Tibial nerve (tissue), 4 donors: ENCODE data around the gene CLDN10.

Source experiments
- CTCF ChIP-seq, 5 experiments: fragments of 200-600 bp in 3 of 5; fragments of 450-650 bp in 2 of 5; sonication (generic) in 3 of 5; IDR thresholded peaks; one replicate each; pipeline ENCODE4 v1.5.1; 2016 to 2019; ENCODE audit warnings: antibody characterized with exemption in 5 of 5, mild to moderate bottlenecking in 3 of 5, moderate library complexity in 2 of 5
- EP300 ChIP-seq, 2 donors: sonication (generic); formaldehyde crosslinking; IDR thresholded peaks; one replicate each; pipeline ENCODE4 v1.6.1; 2017; ENCODE audit warnings: antibody characterized with exemption in 2 of 2, mild to moderate bottlenecking in 1 of 2
- POLR2A ChIP-seq, 2 donors: fragments of 450-650 bp; IDR thresholded peaks; one replicate each; pipeline ENCODE4 v1.6.1; 2017; ENCODE audit warnings: antibody characterized with exemption in 2 of 2, mild to moderate bottlenecking in 2 of 2, moderate library complexity in 2 of 2

GRCh38 chr13:95559100-95559499 is 6.6 kb downstream of the CLDN10 start:
- no peak for TF ChIP-seq CTCF (IDR thresholded peaks at IDR 0.05)
- TF ChIP-seq POLR2A (IDR thresholded peaks at IDR 0.05), result no peak
- no peak for TF ChIP-seq EP300 (IDR thresholded peaks at IDR 0.05)
